Neuron (in vitro differentiated cells): ENCODE measurements around the gene S100A9.
"Not testable (repeated sequence)": the region's sequence is repeated elsewhere in the genome, so short reads cannot be mapped to it uniquely, and the experiment has no call there.

Experiments used
- H2AFZ ChIP-seq: one replicate; pipeline ENCODE4 v1.6.1; 2013; ENCODE audit warnings: low read depth, mild to moderate bottlenecking, inconsistent platforms, low read length, moderate library complexity
- H3K27me3 ChIP-seq: one replicate; pipeline ENCODE4 v1.6.1; 2013; ENCODE audit warnings: low read length; ENCODE audit not compliant: insufficient read depth
- H3K36me3 ChIP-seq: one replicate; pipeline ENCODE4 v1.6.1; 2013; ENCODE audit warnings: low read length; ENCODE audit not compliant: insufficient read depth
- H3K4me1 ChIP-seq: one replicate; pipeline ENCODE4 v1.6.1; 2013; ENCODE audit warnings: low read length; ENCODE audit not compliant: insufficient read depth
- H3K4me3 ChIP-seq: 2 replicates; pipeline ENCODE4 v1.5.1; 2013; ENCODE audit warnings: mild to moderate bottlenecking, low read length, moderate library complexity
- H3K9me3 ChIP-seq: one replicate; pipeline ENCODE4 v1.6.1; 2013; ENCODE audit warnings: low read length

Gene S100A9

DNA sequence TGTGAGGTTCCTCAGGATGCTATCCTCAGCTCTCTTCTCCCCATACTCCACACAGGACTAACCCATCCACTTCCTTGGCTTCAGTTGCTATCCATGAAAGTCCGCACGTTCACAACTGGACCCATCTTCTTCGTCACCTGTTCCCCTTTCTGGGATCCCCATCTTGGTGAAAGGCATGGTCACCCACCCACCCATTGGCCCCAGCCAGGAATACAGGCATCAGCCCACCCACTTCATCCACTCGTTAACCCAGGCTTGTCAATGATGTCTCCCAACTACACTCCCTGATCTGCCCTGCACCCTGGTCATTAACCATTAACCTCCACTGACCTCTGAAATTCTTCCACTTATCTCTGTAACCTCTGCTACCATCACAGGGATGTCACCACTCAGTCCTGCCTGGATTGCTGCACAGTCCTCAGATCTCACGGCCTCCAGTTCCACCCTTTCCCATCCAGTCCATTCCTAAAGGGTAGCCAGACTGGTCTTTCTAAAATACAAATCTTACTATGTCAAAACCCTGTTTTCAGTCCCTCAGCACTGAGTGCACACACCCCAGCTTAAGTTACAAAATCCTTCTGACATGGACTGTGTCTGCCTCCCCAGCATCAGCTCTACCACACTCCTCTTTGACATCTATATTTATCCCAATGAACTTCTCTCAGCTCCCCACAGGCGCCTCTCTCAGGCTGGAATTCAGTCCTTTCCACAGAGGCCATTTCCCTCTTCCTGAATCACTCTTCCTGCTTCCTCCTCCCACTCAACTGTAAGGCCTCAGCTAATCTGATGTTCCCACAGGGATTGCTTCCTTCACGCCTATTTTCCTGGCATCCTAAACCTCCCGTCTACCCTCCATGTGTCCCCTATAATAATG lies 19.4 kb upstream of the S100A9 start:
- Histone ChIP-seq H3K27me3 (no peaks in the 10 kb centered on the region), H3K4me3 (no peak overlapping the region), H2AFZ (no peak overlapping the region), H3K36me3 (no peaks in the 10 kb centered on the region), H3K9me3 (no peaks in the 10 kb centered on the region), H3K4me1 (no peaks in the 10 kb centered on the region)

DNA sequence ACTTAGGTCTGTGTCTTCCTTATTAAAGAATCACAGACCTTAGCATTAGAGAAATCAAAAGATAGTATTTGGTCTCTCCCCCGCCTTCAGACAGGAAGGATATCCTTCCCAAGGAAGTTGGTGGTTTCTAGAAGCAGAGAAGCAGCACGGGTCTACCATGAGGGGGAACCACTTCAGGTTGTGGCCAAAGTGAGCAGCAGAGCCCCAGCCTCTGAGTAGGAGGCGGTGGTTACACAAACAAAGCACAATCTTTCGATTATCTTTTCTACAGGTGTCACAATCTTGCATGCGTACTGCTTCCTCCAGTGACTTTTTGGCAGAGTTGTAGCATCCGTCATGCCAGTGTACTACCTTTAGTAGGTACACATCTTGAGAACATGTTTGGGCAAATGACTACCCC lies 17.9 kb upstream of the S100A9 start:
- Histone ChIP-seq H3K27me3 (peaks cover 4% of the 10 kb centered on the region), H3K9me3 (no peaks in the 10 kb centered on the region)

DNA sequence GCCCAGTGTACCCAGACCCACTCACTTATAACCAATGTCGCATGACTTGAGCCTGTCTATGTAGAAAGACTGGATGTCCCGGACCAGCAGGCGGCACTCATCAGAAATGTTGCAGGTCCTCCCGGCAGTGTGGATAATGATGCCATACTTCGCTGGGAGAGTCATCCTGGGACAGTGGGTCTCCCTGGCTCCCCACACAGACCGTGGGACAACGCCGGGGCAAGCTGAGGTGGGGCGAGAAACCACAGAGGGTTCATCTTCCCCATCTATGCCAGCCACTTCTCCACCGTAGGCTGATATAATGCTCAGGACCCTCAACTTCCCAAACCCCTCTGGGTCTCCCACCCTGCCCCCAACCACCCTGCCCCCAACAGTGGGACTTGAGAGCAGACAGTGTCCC lies 17.3 kb upstream of the S100A9 start:
- Histone ChIP-seq H2AFZ (no peak overlapping the region), H3K9me3 (no peaks in the 10 kb centered on the region), H3K36me3 (no peaks in the 10 kb centered on the region), H3K27me3 (peaks cover 4% of the 10 kb centered on the region), H3K4me1 (no peaks in the 10 kb centered on the region), H3K4me3 (no peak overlapping the region)

More for the DNA sequence above, 17.9 kb upstream of the S100A9 start:
- Histone ChIP-seq H3K4me1 (no peaks in the 10 kb centered on the region), H2AFZ (no peak overlapping the region), H3K4me3 (no peak overlapping the region), H3K36me3 (no peaks in the 10 kb centered on the region)

DNA sequence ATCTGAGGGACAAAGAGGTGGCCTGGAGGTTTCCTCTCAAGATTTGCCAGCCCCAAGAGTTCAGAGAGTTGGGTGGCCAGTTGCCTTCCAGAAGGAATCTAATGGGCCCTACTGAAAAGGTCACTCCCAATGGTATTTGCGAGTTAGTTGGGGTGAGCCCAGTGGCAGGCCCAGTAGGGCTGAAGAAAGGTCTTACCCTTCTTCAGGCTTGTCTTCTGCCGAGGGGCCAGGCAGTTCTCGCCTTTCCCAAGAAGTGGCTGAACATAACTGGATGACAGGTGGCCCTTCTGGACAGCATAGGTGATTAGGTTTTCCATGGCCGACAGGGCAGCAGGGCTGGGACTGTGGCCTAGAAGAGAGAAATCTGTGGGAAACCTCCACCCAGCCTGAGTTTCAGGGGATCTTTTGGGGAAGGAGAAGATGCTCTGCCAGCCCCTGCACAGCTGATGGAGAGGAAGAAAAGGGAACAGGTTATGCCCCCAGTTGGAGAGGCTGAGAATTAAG lies 16.2 kb upstream of the S100A9 start:
- H3K9me3 ChIP-seq, result no peaks in the 10 kb centered on the region
- no peak overlapping the region for H3K4me3 ChIP-seq
- no peak overlapping the region for H2AFZ ChIP-seq
- H3K36me3 ChIP-seq, result no peaks in the 10 kb centered on the region
- no peaks in the 10 kb centered on the region for H3K4me1 ChIP-seq
- peaks cover 4% of the 10 kb centered on the region for H3K27me3 ChIP-seq

DNA sequence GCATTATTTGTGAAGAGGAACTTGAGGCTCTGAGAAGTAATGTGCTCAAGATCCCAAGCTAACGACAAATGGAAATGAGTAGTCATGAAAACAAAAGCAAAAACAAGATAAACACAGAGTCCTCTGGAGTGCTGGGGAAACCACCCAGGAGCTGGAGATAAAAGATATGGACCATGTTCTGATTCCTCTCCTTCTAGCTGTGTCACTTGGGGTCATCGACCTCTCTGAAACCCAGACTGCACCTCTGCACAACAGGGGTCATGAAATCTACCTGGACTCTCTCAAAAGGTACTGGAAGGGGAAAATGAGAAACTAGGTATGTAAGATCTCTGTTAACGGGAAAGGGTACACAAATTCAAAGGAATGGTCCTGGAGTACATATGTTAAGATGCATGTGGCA lies 15.5 kb upstream of the S100A9 start:
- H3K4me3 ChIP-seq, result no peak overlapping the region
- no peak overlapping the region for H2AFZ ChIP-seq
- H3K27me3 ChIP-seq, result peaks cover 4% of the 10 kb centered on the region
- no peaks in the 10 kb centered on the region for H3K9me3 ChIP-seq
- no peaks in the 10 kb centered on the region for H3K36me3 ChIP-seq
- H3K4me1 ChIP-seq, result no peaks in the 10 kb centered on the region

DNA sequence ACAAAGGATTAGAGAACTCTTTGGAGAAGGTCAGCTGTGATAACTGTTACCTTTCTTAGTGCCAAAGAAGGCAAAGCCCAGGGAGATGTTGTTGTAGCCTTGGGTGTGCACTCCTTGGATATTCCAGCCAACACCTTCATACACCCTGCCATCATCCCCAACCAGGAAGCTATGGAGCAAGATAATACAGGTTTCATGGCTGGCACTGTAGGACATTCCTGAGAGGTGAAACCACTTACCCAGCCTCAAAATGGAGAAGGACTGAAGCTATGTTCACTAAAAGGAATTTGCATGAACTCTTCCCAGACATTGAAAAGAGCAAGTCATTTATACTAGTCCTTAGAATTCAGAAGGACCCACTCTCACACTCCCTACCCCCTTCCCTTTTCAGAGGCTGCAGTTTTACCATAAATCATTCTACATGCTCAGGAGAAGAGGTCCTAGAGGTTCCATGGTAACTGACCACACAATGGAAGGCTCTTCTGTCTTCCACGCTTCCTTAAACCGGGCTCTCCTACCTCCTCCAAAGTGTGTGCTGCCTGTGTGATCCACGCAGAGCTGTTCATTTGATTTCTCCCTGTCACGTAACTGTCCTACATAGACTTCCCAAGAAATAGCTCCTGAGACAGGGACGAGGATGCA lies 14.5 kb upstream of the S100A9 start:
- Histone ChIP-seq H3K4me3 (no peak overlapping the region), H2AFZ (no peak overlapping the region), H3K9me3 (no peaks in the 10 kb centered on the region), H3K36me3 (no peaks in the 10 kb centered on the region), H3K27me3 (peaks cover 4% of the 10 kb centered on the region), H3K4me1 (no peaks in the 10 kb centered on the region)

DNA sequence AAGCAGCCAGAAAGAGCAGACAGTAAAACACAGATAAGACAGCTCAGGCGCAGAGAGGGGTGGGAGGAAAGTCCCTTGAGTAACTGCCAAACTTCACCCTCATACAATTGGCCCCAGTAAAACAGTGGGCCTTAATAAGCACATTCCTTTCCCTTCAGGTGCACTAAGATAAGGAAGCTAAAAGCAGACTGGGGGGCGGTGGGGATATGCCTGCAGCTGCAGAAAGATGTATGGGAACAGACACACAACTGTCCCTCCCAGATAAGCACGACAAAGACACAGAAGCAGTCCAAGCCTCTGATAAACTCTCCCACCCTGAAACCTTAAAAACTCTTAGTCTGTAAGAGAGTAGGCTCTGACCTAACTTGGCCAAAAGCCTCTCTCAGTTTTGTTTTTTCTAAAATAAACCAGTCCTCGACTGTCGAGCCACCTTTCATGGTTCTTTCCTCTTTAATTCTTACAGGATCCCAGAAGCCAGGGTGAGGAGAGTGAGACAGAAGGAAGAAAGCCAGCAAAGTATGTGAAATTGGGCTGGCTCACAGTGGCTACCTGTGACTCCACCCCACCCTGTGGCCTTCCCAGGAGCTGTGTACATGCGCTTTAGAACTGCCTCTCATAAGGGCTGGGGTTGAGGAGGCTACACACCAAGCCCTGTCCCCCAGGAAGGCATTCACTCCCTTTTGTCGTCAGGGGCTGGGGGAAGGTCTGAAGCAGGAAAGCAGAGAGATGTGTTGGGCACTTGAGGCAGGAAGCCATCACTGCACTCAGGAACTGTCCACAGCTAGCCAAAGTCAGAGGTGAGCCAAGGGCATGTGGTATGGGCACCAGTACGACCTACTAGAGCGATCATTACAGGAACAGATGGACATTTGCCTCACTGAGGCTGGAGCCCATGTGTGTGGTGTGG lies 13.6 kb upstream of the S100A9 start:
- Histone ChIP-seq H3K27me3 (peaks cover 5% of the 10 kb centered on the region), H3K9me3 (no peaks in the 10 kb centered on the region), H3K4me3 (no peak overlapping the region), H3K4me1 (no peaks in the 10 kb centered on the region), H3K36me3 (no peaks in the 10 kb centered on the region), H2AFZ (no peak overlapping the region)

DNA sequence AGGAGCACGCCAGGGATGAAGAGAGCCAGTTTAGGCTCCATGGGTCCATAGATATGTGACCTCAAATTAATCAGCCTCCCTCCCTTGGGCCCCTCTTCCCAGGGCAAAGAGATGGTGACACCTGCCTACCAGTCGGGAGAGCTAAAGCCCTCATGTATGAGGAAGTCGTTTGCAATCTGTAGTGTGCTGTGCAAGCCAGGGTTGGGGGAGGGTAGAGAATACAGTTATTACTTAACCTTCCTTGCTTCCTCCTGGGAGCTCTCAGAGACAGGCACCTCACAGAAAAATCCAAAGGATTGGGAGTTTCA lies 13.0 kb upstream of the S100A9 start:
- H3K36me3 ChIP-seq, result no peaks in the 10 kb centered on the region
- H2AFZ ChIP-seq, result no peak overlapping the region
- H3K4me3 ChIP-seq, result no peak overlapping the region
- H3K9me3 ChIP-seq, result no peaks in the 10 kb centered on the region
- H3K27me3 ChIP-seq, result peaks cover 7% of the 10 kb centered on the region
- no peaks in the 10 kb centered on the region for H3K4me1 ChIP-seq

DNA sequence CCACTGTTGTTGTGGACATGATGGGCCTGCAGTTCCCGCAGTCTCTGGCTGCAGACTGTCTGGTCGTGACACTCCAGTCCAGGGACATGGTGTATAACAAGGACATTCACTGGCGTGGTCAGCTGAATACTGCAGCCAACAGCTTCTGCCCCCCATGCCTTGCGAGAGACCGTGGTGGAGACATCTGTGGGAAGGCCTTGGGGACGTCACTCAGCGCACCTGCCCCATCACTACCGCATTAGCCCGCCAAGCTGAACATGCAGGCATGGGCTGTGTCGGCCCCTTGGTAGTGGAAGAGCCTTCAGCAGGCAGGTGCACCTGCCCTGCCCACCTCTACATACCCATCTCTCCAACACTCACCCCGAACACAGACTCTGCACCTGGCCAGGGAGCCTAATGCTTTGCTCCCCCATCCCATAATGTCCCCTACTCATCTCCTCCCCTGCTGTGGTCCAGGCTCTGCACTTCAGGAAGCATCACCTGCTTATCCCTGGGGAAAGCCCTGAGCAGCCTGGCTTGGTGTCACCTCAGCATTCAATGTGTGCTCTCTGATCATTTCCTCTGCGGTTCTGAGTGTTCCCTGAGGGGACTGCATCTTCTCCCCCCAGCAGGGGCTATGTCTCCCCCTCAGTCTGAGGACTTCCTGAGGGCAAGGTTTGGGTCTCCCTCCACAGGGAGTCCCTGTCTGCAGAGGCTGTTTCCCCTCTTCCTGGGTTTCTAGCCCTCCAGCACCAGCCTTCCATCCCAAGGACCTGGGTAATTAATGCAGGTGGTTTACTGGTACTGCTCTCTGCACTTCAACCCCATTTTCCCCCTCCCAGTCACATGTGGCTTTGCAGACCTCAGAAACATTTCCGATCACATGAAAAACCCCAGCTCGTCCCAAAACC lies 12.2 kb upstream of the S100A9 start:
- Histone ChIP-seq H3K9me3 (no peaks in the 10 kb centered on the region), H3K27me3 (peaks cover 7% of the 10 kb centered on the region), H2AFZ (no peak overlapping the region), H3K4me3 (no peak overlapping the region), H3K4me1 (no peaks in the 10 kb centered on the region), H3K36me3 (no peaks in the 10 kb centered on the region)

DNA sequence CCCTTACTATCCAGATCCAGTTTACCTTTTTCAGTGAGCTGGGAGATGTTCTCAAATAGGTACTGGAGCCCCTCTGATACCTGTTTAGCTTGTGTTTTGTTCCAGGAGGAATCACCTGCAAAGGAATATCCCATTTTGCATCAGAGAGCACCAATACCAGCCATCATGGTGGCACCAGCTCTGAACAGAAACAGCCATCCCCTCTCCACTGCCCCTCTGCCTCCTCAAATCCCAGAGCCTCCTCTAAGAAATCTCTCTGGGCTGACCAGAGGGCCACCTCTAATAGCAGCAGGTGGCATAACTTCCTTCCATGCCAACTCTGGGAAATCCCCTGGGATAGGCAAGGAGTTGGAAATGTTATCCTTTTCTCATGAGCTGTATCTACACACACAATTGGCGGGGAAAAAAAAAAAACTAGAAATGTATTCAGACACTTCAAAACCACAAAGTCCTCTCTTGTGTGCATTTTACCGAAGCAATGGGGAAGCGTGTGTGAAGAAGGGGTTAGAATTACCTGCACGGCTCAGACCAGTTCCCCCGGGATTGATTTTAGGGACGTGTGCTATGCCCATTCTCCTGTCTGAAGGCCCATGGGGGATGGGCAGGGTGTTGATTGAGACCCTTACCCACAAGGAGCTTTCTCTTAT lies 11.5 kb upstream of the S100A9 start:
- Histone ChIP-seq H3K27me3 (peaks cover 7% of the 10 kb centered on the region), H3K4me1 (no peaks in the 10 kb centered on the region)

DNA sequence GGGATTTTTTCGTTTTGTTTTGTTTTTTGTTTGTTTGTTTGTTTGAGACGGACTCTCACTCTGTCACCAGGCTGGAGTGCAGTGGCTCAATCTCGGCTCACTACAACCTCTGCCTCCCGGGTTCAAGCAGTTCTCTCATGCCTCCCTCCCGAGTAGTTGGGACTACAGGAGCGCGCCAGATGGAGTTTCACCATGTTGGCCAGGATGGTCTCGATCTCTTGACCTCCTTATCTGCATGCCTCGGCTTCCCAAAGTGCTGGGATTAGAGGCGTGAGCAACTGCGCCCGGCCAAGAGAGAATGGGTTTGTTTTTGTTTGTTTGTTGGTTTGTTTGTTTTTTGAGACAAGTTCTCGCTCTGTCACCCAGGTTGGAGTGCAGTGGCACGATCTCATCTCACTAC lies 10.6 kb upstream of the S100A9 start:
- H3K36me3 ChIP-seq, H3K27me3 ChIP-seq, H3K4me1 ChIP-seq, H3K4me3 ChIP-seq, H3K9me3 ChIP-seq, H2AFZ ChIP-seq: not testable (repeated sequence)

More for the DNA sequence above, 11.5 kb upstream of the S100A9 start:
- Histone ChIP-seq H2AFZ (no peak overlapping the region), H3K4me3 (no peak overlapping the region), H3K9me3 (no peaks in the 10 kb centered on the region), H3K36me3 (no peaks in the 10 kb centered on the region)

DNA sequence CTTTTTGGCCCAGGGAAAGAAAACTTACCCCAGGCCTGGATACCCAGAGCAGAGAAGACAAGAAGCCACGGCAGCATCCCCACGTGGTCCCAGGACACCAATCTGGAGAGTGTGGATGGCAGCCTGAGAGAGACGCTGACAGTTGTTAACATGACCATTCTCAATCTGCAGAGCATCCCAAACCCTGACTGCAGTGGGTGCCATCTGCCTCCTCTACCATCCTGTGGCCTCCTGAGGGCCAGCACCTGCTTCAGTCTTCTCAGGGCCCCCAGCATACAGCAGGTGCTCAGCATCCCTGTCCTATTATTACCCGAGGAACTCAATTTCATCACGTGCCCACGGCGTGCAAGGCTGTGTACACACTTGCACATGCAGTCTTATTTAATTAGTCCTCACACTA lies 9.8 kb upstream of the S100A9 start:
- no peaks in the 10 kb centered on the region for H3K36me3 ChIP-seq
- H3K9me3 ChIP-seq, result no peaks in the 10 kb centered on the region
- no peak overlapping the region for H2AFZ ChIP-seq
- H3K4me3 ChIP-seq, result no peak overlapping the region
- no peaks in the 10 kb centered on the region for H3K4me1 ChIP-seq
- H3K27me3 ChIP-seq, result peaks cover 7% of the 10 kb centered on the region
